ENCODE measurements around the gene PLXNA4.

GRCh38 chr7:132451161-132451560, 125.1 kb downstream of the PLXNA4 start:
- TF ChIP-seq, protein P1, sequence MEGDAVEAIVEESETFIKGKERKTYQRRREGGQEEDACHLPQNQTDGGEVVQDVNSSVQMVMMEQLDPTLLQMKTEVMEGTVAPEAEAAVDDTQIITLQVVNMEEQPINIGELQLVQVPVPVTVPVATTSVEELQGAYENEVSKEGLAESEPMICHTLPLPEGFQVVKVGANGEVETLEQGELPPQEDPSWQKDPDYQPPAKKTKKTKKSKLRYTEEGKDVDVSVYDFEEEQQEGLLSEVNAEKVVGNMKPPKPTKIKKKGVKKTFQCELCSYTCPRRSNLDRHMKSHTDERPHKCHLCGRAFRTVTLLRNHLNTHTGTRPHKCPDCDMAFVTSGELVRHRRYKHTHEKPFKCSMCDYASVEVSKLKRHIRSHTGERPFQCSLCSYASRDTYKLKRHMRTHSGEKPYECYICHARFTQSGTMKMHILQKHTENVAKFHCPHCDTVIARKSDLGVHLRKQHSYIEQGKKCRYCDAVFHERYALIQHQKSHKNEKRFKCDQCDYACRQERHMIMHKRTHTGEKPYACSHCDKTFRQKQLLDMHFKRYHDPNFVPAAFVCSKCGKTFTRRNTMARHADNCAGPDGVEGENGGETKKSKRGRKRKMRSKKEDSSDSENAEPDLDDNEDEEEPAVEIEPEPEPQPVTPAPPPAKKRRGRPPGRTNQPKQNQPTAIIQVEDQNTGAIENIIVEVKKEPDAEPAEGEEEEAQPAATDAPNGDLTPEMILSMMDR (IDR thresholded peaks at IDR 0.05; ENCODE audit: insufficient read depth, low read length, poor library complexity, severe bottlenecking) = no peak
- TF ChIP-seq EZH2phosphoT487 (conservative IDR thresholded peaks at IDR 0.05; ENCODE audit: low read length) = no peak
